ENCODE measurements around the gene HIPK2. TPM values are rescaled to one million over a fixed set of nuclear protein-coding genes. Genes with fewer than 3 reads are reported as not detected.
A peak's percentile ranks its signal among the peaks of the same experiment; 100 is the strongest.

Gene HIPK2
- 3.6 and 4.0 TPM in 2 replicates for total RNA-seq (2014; rRNA removed; shearing (Covaris generic))

DNA sequence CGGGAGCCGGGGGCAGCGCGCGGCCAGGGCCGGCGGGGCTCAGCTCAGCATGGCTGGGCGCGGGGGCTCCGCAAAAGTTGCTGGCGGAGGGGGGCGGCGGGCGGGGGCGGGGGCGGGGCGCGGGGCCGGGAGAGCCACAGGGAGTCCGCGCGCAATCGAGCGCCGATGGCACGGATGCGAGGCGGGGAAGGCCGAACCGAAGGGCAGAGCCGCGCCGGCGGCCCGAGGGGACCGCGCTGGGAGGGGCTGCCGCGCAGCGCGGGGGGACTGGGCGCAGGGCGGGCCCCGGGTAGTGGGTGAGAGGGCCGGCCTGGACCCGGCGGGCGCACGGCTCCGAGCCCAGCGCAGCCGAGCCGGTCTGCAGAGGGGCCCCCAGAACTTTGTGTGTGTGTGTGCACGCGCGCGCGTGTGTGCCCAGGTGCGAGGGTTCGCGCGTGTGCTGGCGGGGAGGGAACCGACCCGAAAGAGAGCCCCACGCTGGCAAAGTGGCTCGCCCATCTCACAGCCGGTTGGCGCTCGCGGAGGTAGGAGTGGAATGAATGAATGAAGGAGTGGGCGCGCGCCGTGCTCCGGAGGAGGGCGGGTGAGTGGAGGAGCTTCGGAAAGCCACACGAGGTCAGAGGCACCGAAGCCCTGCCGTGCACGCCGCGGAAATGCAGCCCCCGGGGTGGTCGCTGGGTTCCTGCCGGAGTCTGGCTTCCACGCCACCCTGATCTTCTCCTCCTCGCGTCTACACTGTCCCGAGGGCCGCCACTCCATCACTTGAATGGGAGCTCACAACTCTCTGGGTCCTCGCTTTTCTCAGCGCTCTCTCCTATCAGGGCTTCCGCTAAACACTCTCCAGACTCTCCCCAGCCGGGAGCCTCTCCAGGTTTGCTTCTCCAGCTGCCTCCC, at the start of gene HIPK2:
HIPK2 (minus strand) TSS at position 51 of the 894 bp plus-strand sequence. CDS start 375 bp downstream, outside the sequence.
- peak; percentile 26 for DNase-seq (ENCODE audit: low spot score)

GRCh38 chr7:139827042-139827441, 49.2 kb upstream of the HIPK2 start:
- no peak for DNase-seq (ENCODE audit: low spot score)

DNA sequence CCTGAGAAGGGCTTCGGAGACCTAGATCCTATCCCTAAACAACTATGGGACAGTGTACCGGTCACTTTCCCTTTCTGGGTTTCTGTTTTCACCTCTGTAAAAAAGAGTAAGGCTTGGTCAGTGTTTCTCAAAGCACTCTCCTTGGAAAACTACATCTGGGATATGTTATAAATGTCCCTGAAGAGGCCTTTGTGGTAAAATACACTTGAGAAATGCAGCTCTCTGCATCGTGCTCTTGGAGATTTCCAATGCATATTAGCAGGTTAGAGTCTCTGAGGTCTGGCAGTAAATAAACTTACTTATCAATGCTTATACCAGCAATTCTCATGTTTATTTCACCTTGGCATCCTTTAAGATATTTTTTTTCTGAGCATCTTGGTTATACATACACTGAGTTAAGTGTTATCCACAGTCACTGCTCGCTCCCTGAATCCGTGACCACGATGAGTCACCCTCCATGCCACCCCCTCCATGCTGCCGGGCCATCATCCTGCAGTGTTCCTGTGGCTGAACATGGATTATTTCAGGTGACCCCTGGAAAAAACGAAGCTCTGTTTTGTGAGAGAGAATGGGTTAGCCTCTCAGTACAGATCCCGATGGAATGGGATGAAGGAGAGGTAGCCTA, 48.0 kb upstream of the HIPK2 start:
- DNase-seq (ENCODE audit: low spot score), result peak; percentile 47

GRCh38 chr7:139823959-139824521, 46.2 kb upstream of the HIPK2 start:
- DNase-seq (ENCODE audit: low spot score), result no peak

DNA sequence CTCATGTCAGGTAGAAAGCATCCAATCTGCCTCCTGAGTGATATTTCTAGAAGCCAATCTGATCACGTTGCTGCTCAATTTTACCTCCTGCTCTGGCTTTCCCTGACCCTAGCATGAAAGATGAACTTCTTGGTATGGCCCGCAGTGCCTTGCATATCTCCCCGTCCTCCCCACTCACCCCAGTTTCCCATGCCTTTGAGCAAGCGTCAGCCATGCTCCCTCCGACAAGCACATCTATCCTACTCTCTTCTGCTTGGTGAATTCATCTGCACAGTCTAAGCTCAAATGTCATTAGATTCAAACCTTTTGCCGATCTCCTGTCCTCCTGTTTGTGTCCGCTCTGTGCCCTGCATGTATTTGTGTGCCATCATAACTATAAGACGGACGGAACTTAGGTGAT, 45.1 kb upstream of the HIPK2 start:
- no peak for DNase-seq (ENCODE audit: low spot score)

DNA sequence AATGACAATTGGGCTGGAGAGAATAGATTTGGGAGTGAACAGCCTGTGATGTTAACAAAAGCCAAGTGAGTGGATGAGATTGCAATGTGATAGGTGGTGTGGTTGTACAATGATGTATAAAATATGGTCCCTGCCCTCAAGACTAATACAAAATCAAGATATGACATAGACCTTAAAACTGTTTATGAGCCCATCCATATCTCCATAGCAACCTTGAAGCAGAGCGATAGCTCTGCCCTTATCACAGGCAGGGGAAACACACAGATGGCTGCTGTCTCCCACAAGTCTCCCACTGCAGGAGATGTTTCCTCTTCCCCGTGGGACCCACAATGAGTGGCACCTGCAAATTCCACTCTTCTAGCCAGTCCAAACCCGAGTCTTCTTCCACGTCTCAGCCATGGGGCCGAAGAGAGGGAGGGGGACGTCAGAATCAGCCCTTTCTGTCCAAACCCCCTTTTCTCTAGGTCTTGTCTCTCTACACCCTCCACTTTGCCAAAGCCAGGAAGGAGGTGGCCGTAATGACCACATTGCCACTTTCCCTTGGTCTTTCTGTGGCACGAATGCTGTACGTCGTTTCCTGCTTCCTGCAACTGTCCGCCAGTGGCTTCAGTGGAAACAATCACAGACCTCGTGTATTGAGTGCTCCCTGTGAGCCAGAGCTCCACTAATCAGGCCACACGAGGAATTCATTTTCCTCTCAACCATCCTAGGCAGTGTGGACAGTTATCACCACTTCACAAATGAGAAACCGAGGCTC, 43.7 kb upstream of the HIPK2 start:
- no peak for DNase-seq (ENCODE audit: low spot score)

GRCh38 chr7:139820089-139820488, 42.3 kb upstream of the HIPK2 start:
- no peak for DNase-seq (ENCODE audit: low spot score)

GRCh38 chr7:139817249-139817648, 39.5 kb upstream of the HIPK2 start:
- DNase-seq (ENCODE audit: low spot score), result no peak

GRCh38 chr7:139813689-139814088, 35.9 kb upstream of the HIPK2 start:
- no peak for DNase-seq (ENCODE audit: low spot score)

GRCh38 chr7:139813151-139813550, 35.4 kb upstream of the HIPK2 start:
- no peak for DNase-seq (ENCODE audit: low spot score)

- no peak for DNase-seq (ENCODE audit: low spot score)
Observed at GRCh38 chr7:139811066-139811465, 33.3 kb upstream of the HIPK2 start.

DNA sequence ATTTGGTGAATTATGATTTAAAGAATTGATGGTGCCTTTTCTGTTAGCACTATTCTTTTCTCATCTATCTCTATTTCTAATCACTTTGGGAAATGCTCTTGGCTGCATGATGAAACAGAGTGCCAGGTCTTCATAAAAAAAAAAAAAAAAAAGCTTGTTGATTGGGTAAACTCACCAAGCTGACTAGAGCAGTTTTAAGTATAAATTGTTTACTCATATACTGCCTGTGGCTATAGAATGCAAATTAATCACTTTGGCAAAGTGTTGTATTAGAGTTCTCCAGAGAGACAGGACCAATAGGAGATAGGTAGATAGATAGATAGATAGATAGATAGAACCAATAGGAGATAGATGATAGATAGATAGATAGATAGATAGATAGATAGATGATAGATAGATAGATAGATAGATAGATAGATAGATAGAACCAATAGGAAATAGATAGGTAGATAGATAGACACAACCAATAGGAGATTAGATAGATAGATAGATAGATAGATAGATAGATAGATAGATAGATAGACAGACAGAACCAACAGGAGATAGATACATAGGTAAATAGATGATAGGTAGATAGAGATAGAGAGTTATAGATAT, 31.1 kb upstream of the HIPK2 start:
- DNase-seq (ENCODE audit: low spot score), result no peak

GRCh38 chr7:139808427-139808826, 30.6 kb upstream of the HIPK2 start:
- no peak for DNase-seq (ENCODE audit: low spot score)

GRCh38 chr7:139807009-139807408, 29.2 kb upstream of the HIPK2 start:
- DNase-seq (ENCODE audit: low spot score), result no peak

DNA sequence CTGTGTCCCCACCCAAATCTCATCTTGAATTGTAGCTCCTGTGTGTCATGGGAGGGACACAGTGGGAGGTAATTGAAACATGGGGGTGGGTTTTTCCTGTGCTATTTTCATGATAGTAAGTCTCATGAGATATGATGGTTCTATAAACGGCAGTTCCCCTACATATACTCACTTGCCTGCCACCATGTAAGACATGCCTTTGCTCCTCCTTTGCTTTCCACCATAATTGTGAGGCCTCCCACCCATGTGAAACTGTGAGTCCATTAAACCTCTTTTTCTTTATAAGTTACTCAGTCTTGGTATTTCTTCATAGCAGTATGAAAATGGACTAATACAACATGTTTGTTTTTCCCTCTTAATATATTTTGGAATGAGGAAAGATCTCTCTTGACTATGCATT, 26.8 kb upstream of the HIPK2 start:
- no peak for DNase-seq (ENCODE audit: low spot score)

DNA sequence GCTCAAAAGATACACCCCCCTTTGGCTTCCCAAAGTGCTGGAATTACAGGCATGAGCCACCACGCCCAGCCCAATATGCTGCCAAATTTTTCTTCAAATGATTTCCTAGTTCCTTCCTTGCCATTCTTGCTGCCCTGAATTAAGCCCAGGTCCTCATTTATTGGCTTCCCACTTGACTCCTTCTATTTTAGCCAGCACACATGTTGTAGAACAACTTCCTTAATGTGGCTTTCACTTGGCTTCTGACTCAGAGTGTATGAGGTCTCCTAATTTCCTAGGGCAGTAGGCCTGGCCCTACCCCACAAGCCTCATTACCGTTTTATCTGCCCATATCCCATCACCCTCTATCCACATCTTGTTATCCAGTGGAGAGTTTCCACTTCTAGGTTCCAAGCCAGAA, 21.8 kb upstream of the HIPK2 start:
- no peak for DNase-seq (ENCODE audit: low spot score)

GRCh38 chr7:139798892-139799291, 21.1 kb upstream of the HIPK2 start:
- no peak for DNase-seq (ENCODE audit: low spot score)

- DNase-seq (ENCODE audit: low spot score), result no peak
Observed at GRCh38 chr7:139798221-139798620, 20.4 kb upstream of the HIPK2 start.

- no peak for DNase-seq (ENCODE audit: low spot score)
Observed at GRCh38 chr7:139797607-139798006, 19.8 kb upstream of the HIPK2 start.

DNA sequence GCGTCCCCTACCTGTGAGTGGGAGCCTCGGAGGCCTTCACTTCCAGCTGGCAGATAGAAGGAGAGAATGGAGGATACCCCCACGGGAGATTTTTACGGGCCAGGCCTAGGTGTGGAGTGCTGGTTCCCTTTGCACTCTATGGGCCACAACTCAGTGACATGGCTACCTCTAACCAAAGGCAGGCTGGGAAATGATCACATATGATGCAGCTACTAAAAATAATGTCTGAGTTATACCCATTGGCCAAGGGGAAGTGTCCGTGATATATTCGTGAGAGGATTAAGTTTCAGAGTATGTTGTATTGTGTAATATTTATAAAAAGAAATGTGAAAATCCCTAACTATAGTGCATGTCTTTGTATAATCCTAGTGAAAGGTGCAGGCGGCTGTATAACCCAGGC, 13.5 kb upstream of the HIPK2 start:
- no peak for DNase-seq (ENCODE audit: low spot score)

GRCh38 chr7:139784648-139785047, 6.8 kb upstream of the HIPK2 start:
- no peak for DNase-seq (ENCODE audit: low spot score)
